Epithelial cell of proximal tubule (primary cell): Measurements from ENCODE around the gene CERS6. TPM values are rescaled to one million over a fixed set of nuclear protein-coding genes. Genes with fewer than 3 reads are reported as not detected.

Source experiments
- DNase-seq: peaks from one replicate; pipeline ENCODE4 v3.0.0-alpha.2; 2011; ENCODE audit warnings: low read depth
- H3K4me3 ChIP-seq: 2 replicates; pipeline ENCODE4 v1.5.1; 2011; ENCODE audit warnings: low read depth, mild to moderate bottlenecking, low read length
- CTCF ChIP-seq: conservative IDR thresholded peaks from 2 replicates; pipeline ENCODE4 v1.5.1; 2012; ENCODE audit warnings: low read depth, mild to moderate bottlenecking, low read length
- total RNA-seq: library from RNA; depleted of rRNA; stranded (reverse); fragments of >200 nt; gene quantifications from 2 replicates; pipeline ENCODE4 v1.2.3, GENCODE V29; 2015

Gene CERS6
- total RNA-seq, 1 donor from 2014 or later: 11.6 TPM

GRCh38 chr2:168514692-168515091 is 58.6 kb downstream of the CERS6 start:
- H3K4me3 ChIP-seq: no peak overlapping the region
- TF ChIP-seq CTCF: no peak
- DNase-seq: no peak

- peak; percentile 18 for DNase-seq
- no peak for TF ChIP-seq CTCF
- H3K4me3 ChIP-seq: no peak overlapping the region
Measured at GRCh38 chr2:168515502-168515901, 59.4 kb downstream of the CERS6 start.

- DNase-seq: no peak
- H3K4me3 ChIP-seq: no peak overlapping the region
- no peak for TF ChIP-seq CTCF
Measured at GRCh38 chr2:168517816-168518215, 61.7 kb downstream of the CERS6 start.

GRCh38 chr2:168518555-168519066 is 62.5 kb downstream of the CERS6 start:
- no peak for TF ChIP-seq CTCF

GRCh38 chr2:168519534-168520308 is 63.6 kb downstream of the CERS6 start:
- H3K4me3 ChIP-seq: no peak overlapping the region
- TF ChIP-seq CTCF: no peak
- no peak for DNase-seq

More at GRCh38 chr2:168518555-168519066, 62.5 kb downstream of the CERS6 start:
- peak overlapping the region; percentile 1 for H3K4me3 ChIP-seq
- DNase-seq: peak; percentile 41

- TF ChIP-seq CTCF: no peak
- no peak overlapping the region for H3K4me3 ChIP-seq
- no peak for DNase-seq
Measured at GRCh38 chr2:168521053-168521741, 65.1 kb downstream of the CERS6 start.

- no peak for DNase-seq
- no peak for TF ChIP-seq CTCF
Measured at GRCh38 chr2:168522446-168522845, 66.4 kb downstream of the CERS6 start.

More at GRCh38 chr2:168522446-168522845, 66.4 kb downstream of the CERS6 start:
- no peak overlapping the region for H3K4me3 ChIP-seq
